Hematopoietic multipotent progenitor cell treated with erythropoietin and hydrocortisone succinate and interleukin-3 and kit ligand, for 4 days (in vitro differentiated cells): Measurements from ENCODE around the gene MOB3C.

Source experiments
- DNase-seq: peaks from one replicate; pipeline ENCODE4 v3.0.0-alpha.2; 2015

The MOB3C gene

DNA sequence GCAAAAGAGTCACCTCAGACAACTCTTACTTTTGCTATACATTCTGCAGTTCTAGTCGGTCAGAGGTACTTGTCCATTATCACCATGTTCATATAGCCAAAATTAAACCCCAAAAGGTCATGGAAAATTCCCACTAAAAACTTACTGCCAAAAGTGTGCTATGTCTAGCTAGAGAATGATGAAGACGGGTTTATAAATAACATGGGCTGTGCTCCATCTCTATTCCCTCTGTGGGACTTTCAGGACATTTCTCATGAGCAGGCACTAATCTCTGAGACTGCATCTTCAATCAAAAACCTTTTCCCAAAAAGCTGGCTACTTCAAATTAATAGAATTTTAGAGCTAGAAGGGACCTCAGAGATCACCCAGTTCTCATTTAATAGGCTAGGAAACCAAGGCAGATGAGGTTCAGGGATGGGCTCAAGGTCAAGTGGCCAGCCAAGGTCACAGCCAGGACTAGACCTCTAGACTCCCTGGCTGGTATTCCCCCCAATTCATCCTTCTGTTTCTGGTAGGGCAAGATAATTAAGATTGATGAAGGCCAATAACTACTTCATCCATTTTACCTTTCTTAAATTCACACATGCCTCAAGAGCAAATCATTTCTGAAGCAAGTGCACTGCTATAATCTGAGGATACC, 21.0 kb upstream of the MOB3C start:
- no peak for DNase-seq

DNA sequence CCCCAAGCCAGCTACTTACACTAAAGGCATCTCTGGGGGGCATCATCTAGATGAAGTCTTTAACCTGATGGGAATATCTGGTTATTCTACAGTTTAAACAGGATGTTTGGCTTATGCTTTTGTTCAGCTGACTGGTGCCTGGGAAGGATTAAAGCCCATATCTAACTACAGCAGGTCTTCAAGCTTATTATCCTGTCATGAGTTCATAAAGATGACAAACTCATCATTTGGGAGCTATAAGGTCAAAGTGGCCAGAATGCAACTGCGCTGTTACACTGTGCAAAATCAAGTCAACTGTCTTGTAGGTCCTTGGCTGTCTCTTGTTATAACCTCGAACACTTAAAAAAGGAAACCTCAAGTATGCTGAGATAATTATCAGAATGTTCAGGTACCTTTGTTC, 18.6 kb upstream of the MOB3C start:
- no peak for DNase-seq

DNA sequence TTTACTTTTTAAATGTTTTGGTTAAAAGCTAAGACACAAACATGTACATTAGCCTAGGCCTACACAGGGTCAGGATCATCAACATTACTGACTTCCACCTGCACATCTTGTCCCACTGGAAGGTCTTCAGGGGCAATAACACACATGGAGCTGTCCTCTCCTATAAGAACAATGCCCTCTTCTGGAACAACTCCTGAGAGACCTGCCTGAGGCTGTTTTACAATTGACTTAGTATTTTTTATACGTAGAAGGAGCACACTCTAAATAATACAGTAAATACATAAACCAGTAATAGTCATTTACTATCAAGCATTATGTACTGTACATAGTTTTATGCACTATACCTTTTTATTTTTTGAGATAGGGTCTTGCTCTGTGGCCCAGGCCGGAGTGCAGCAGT, 14.1 kb upstream of the MOB3C start:
- no peak for DNase-seq

DNA sequence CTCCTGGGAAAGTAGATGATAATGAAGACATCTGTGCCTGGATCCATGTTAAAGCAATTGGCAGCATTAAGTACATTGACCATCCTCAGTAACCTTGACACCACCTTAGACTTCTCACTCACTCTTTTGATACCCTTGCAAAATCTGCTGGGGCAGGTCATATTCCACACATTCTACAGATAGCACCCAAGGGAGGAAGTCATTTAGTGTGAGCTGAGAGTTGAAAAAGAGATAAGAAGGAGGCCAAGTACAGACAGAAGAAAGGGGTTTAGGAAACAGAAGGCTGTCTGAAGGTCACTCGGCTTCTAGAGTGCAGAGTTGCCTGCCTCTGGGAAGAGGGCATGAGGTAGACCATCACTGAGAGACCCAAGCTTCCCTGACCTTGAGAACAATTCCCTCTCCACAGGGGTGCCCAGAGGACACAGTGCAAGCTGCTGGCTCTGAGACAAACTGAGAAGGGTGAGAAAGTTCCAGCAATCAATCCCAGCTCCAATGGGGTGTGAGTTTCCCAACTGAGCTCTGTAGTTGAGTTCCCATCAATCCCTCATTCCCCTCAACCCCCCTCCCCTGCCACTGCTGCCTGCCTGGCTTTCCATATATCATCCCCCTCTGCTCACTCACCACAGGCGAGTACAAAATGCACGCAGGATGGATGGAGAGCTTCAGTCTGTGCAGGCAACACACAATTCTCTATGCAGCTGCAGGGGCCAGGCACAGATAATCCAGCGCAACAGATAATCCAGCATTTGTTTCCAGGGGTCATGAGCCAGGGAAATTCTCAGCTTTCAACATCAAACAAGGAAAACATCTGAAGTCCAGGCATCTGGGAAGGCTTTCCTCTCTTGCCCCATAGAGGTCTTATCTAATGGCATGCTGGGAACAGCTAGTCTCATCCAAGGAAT, 7.4 kb upstream of the MOB3C start:
- DNase-seq: peak; percentile 58

DNA sequence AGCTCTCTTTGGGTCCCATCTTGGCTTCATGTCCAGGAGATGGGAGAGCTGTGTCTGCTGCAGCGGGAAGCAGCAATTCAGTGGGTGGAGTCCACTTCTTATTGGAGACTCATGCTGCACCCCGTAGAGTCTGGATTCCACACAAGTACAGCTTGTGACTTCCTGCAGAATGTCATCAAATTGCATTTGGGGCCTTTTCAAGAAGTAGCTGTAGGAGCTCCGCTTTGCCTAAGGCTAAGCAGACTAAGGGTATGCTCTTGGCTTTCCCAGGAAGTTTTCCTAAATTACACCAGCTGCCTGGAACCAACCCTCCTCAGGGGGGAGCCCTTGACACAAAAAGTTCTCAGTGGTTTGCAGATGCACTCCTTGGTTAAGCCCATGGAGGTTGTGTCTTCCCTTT, 5.7 kb upstream of the MOB3C start:
- DNase-seq: peak; percentile 59

DNA sequence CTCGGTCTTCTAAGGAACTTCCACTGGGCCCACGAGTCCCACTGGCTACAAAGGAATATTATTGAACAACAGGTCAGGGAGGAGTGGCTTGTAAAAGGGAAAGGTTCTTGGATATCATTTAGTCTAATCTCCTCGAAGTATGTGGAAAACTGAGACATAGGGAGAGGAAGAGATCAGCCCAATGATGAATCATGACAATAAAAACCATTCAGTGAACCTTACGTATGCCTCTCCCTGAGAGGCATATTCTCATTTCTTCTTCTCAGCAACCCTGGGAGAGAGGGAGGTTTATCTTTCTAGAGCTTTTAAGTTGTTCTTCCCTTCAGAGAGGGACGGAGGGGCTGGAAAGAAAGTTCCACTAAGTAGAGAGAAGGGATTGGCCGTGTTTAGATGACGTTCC, 5.3 kb upstream of the MOB3C start:
- DNase-seq: no peak

DNA sequence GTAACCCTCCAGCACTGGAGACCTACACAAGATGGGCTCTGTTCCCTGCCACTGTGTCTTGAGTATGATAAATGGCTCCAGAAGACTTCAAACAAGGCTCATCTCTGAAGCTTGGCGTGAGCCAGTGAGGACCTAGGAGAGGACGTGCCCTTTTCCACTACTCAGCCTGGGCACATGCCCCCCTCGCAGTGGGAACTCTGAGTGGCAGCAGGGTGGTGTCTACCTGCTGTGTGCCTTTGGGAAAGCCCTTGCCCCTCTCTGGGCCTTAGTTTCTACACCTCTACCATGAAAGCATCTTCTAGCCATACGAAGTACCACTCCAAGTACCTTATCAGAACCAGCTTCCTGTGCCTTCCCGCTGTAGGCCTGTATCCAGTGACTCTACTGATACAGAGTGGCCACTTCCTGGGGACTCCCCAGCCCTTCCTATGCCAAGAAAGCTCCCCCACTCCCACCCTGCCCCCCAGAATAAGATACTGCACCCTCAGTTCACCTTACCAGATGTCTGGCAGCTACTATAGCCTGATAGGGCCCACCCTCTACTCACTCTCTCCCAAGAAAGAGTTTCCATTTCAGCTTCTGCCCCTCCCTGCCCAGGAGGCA, 3.1 kb upstream of the MOB3C start:
- DNase-seq: peak; percentile 64

DNA sequence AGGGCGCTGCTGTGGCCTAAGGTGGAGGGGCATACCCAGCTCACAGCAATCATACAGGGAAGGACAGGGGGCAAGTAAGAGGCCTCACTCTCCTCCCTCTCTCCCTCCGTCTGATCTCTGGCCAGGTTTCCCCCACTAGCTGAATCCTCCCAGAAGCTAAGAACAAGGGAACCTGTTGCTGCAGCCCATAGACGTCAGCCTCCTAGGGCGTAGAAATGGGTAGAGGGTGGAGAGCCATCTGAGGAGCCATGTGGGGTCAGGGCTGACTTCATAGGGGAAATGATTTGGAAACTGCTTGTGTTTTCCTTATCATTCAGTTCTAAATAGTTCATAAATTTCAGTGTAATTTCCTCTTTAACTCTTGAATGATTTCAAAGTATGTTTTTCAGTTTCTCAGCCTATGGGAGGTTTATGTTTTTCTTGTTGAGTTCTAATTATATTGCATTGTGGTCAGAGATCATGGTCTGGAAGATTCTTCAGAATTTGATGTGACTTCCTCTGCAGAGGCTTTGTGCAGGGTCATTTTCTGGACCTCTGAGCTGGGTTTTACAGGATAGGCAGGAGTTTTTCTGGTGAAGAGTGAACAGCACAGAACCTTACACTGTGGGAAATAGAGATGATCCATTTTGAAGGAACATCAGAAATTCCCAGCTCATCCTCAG, 2.3 kb upstream of the MOB3C start:
- DNase-seq: no peak

DNA sequence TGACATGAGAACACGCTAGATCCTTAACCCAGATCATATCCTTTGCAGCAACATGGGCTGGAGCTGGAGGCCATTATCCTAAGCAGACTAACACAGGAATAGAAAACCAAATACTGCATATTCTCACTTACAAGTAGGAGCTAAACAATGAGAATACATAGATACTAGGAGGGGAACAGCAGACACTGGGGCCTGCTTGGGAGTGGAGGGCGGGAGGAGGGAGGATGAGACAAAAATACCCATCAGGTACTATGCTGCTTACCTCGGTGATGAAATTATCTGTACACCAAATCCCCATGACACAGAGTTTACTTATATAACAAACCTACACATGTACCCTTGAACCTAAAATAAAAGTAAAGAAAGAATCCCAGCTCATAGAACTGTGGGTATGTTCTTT, 1.2 kb upstream of the MOB3C start:
- no peak for DNase-seq

DNA sequence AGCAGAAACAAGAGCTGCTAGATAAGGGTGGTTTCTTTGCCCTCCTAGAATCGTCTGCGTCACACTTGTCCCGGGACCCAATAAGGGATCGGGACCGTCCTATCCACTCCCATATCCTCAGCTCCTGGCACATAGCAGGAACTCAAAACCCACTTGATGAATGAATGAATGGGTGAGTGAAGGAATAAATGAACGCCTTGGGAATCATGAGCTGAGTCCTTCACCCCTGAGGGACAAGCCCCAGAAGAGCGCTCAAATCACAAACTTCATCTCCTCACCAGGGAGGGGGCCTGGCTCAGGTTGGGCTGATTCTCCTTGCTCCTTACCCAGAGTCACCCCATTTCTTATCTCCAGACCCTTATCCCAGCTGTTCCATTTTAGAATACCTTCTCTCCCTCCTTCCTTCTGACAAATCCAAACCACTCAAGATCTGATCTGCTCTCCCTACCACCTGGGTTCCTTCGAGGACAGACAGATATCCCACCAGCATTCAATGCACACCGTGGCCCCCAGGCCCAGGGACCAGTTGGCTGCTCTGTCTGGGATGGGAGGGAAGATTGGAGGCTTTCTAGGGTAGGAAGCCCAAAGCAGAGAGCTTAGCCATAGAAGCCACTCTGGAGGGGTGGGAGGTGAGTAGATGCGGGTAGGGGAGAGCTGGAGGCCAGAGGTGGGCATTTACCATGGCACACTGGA, 643 bp upstream of the MOB3C start:
- no peak for DNase-seq

DNA sequence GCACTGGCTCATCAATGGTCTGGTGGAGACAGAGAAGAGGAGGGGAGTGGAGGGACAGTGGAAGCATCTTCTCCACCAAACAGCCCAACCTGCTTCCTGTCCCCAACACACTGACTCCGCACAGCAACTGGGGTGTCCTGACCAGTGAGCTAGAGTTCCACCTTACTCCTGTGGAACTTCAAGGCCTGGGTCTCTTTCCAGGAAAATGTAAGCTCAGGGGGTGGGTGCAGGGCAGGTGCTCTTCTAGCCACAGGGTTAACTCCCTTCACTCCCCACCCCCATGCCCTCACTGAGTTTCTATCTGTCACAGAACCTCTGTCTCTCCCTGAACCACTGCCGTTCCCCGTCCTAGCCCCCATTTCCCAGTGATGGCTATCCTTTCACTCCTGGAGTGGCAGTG, 876 bp downstream of the MOB3C start:
- DNase-seq: no peak

DNA sequence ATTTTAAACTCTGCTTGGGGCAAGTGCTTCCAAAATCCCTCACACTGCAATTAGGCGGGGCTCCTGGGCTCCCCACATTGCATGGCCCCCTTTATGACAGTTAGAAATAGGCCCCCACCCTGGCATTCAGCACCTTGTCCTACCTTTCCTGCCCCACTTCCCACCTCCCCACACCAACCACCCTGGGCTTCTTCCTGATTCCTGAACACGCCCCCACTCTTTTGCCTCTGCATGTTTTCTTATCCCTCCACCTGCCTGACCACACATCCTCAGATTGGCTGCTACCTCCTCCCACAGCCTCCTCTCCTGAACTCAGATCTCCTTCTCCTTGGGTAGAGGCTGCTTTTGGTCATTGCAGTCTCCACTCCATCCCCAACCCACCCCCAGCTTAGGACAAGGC, 1.5 kb downstream of the MOB3C start:
- DNase-seq: no peak

DNA sequence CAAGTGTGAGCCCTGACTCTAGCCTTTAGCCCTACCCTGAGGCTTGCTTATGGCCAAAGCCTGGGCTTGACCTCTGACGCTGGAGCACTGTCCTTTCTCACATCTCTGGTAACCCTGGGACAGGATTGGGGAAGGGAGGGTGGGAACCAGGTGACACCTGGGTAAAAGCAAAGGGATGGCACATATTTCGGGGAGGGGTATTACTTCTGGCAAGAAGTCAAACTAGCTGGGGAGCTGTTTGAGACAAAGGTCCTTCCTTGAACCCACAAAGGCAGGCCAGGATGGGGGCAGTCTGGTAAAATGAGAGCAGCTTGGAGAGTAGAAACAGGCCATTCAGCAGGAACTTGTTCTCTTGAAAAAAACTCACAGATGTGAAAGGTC, 2.0 kb downstream of the MOB3C start:
- DNase-seq: no peak

DNA sequence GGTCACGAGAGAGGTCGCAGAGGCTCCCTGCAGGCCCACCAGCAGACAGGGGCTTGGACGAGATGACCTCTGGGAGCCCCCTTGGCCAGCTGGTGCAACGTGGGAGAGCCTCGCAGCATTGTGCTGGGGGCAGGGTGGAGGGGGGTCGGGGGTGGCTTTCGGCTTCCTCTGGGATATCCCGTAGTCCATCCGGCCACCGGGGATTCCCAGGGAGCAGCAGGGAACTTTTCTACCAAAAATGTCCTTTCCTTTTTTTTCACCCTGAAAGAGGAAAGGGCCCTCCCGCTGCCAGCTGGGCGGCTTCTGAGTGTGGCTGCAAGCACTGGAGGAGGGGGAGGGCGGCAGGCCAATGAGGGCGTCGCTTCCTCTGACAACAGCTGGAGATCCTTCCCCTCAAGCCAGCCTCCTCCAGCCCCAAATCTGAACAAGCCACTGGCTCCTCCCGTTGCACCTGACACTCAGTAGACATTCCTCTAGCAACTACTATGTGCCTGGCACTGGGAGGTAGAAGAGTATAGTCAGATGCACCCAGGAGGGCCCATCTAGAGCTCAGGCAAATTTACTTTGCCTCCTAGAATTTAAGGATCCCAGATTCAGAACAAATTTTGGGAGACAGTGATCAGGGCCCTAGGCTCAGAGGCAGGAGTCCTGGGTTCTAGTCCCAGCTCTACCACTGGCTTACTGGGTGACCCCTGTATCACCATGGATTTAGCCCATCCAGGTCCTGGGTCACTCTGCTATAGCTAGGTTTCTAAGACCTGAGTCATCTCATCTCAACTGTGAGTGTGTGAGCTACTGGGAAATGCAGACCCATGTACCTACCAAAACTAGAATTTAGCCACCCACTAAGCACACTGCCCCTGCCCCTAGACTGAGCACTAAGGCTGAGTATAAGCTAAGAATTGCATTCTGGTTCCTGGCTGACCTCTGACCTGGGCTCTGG, 2.7 kb downstream of the MOB3C start:
- DNase-seq: peak; percentile 91

DNA sequence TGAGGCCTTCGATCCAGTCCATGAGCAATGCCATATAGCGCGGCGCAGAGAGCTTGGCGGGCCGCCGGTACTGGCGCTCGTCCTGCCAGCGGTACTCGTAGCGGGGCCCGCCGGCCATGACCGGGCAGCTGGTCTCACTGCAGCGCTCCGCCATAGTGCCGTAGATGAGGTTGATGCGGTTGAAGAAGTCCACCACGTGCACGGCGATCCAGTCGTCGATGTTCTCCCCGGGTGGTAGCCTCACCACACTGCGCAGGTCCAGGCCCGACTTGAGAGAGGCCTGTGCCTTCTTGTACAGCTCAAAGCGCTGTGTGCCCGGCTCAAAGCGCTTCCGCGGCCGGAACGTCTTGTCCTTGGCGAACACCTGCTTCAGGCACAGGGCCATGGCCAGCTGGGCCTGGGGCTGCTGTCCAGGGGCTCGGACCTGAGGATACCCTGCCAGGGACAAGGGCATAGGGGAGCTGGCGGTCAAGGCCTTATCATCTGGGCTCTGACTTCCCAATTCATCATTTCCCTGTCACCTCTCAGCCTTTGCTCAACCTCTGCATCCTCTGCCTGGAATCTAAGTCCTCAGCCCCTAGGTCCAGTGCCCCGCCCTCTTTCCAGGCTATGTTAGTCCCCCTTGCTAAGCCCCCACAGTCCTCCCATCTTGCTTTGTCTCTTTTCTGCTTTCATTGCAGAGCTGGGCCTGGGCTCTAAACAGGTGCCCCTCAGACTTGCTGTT, 3.5 kb downstream of the MOB3C start:
- DNase-seq: no peak

DNA sequence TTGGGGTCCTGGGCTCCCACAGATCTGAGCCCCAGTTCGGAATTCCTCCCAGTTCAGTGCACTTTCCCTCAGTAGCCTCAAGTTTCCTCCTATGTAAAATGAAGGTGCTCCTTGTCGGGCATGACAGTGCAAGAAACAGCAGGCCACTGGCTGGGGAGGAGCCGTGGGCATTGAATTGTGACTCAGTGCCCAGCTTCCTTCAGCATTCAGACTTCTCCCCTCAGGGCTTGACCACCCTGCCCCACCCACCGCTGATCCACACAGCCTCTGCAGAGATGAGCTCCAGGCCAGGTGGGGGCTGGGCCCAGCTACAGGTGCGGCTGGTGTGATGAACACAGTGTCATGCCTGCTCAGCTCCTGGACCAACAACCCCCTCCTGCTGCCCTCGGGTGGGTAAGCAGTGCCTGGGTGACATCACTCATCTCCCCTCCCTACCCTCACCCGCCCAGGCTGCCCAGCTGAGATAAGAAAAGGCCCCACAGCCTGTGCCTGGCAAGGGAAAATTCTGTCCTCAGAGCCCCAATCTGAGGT, 4.9 kb downstream of the MOB3C start:
- DNase-seq: peak; percentile 94

DNA sequence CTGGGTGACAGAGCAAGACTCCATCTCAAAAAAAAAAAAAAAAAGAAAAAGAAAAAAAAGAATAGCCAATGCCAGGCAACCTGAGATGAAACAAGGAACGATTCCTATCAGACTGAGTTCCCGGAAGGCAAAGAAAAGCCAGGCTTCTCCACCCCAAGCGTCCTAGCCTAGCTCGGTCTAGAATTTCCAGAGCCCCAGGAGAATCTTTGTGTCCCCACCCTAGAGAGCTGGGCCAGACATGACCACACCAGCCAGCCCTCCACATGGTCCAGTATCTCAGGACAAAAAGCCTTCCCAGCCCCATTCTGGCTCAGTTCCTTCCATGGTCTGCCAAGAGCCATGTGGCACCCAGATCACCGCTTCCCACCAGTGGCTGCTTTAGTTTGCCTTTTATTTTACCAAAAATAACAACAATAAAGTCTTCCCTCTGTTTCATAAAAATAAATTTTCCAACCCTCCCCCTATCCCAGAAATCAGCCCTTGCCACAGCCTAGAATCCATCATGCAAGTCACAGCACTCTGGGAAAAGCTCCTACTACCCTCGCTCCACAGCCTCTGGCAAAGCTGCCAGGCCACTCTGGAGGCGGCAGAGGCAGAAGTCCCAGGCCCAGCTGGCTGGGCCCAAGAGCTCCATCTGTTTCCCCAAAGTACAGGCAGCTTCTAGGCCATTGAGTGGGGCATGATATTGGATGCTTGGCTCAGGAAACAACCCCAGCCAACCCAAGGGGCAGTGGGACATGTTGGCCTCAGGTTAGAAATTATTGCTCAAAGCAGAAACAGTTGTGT, 9.1 kb downstream of the MOB3C start:
- DNase-seq: no peak

DNA sequence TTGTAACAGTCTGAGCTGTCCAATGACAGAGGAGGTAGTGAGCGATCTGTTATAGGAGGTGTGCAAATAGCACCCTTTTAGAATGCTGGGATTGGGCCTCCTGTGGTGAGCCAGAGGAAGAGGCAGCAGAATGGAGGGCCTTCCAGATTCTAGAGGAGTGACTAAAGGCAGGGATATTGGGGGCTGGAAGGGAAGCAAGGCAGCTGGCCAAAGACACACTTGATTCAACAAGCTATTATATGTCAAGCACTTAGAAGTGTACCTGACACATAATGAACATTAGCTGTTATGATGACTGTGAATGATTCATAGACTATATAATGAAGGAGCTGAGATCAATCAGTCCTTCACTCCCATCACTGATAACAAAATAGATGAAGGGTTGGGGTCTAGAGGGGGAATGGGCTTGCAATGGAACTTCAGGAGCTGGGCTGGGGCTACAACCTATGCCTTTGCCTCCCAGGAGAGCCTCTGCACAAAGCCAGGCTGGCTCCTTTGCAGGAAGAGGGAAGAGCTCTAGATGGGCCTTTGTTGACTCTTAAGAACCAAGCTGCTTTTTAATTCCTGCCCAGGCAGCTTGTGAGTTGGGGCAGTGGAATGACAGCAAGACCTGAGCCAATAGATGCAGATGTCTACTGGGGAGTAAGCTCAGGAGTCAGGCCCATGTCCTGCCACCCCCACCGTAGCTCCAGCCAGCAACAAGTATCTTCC, 10.2 kb downstream of the MOB3C start:
- DNase-seq: no peak

DNA sequence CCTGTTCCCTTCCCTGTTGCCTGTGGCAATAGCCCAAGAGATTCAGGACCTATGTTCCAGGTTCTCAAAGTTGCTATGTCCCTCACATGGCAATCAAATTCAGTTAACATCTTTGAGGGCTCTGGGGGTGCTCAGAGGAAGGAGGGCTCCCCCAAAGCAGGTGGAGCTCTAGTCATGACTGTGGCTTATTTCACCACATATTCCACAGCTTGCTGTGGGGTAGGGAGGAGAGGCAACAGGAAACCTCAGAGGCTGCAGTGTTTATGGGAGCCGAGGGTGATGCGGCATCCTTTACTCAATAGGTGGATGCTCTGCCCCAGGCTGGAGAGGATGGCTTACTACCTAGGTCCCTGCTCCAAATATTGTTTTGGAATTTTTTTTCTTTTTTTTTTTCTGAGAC, 11.4 kb downstream of the MOB3C start:
- DNase-seq: peak; percentile 57
